GM15510 (cell line): Measurements from ENCODE around the gene ZNF579.

Experiments
- POLR2A ChIP-seq: IDR thresholded peaks from 3 replicates; pipeline ENCODE4 v1.6.1; 2011; ENCODE audit warnings: borderline replicate concordance; ENCODE audit not compliant: insufficient read length; ENCODE audit errors: extremely low read depth

Gene ZNF579, protein sequence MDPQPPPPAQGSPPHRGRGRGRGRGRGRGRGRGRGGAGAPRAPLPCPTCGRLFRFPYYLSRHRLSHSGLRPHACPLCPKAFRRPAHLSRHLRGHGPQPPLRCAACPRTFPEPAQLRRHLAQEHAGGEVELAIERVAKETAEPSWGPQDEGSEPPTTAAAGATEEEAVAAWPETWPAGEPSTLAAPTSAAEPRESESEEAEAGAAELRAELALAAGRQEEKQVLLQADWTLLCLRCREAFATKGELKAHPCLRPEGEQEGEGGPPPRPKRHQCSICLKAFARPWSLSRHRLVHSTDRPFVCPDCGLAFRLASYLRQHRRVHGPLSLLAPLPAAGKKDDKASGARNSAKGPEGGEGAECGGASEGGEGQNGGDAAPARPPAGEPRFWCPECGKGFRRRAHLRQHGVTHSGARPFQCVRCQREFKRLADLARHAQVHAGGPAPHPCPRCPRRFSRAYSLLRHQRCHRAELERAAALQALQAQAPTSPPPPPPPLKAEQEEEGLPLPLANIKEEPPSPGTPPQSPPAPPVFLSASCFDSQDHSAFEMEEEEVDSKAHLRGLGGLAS

DNA sequence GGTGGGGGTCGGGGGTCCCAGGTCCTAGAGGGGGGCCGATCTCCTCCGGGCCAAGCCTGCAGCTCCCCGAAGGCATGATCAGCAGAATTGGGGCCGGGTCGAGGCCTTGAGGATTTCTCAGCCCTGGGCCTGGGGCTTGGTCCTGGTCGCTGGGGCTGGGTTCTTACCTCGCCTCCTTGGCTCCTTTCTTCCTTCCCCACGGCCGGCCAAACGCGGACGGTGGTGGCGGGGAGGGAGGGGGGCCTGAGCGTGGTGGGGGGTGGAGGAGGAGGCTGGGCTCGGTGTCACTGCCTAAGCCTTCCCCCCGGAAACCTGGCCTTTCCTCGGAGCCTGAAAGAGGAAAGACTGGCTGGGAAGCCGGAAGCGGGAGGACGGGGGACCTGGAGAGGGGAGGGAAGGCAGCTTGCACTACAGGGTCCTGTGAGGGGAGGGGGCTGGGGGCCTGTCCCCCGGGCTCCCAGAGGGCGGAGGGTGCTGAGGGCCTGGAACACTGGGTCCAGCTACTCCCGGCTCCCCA, at the start of gene ZNF579:
Gene ZNF579 (minus strand): TSS at position 221 of the 517 bp plus-strand sequence. CDS start 1,209 bp downstream, outside the sequence.
- peak; percentile 48 for TF ChIP-seq POLR2A

DNA sequence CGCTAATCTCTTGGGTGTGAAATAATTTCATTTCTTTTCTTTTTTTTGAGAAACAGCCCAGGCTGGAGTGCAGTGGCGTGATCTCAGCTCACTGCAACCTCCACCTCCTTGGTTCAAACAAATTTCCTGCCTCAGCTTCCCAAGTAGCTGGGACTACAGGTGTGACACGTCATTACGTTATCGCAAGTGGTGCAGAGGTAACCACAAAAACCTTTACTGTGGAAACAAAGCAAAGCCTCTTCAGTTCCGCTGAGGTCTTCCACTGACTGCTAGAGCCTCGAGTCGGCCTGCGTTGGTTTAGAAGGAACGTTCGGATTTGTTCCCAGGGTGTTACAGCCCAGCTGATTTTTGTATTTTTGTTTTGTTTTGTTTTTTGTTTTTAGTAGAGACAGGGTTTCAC, 45.7 kb upstream of the ZNF579 start:
- TF ChIP-seq POLR2A = no peak

DNA sequence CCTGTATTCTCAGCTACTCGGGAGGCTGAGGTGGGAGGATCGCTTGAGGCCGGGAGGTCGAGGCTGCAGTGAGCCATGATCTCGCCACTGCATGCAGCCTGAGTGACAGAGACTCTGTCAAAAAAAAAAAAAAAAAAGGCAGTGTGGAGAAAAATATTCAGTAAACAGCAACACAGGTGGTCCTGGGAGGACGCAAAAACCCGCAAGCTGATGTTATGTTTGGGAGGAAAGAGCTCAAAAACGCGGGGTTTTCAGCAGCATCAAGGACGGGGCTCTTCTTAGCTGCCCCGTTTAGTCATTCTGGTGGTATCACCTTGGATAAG, 44.3 kb upstream of the ZNF579 start:
- TF ChIP-seq POLR2A = no peak

DNA sequence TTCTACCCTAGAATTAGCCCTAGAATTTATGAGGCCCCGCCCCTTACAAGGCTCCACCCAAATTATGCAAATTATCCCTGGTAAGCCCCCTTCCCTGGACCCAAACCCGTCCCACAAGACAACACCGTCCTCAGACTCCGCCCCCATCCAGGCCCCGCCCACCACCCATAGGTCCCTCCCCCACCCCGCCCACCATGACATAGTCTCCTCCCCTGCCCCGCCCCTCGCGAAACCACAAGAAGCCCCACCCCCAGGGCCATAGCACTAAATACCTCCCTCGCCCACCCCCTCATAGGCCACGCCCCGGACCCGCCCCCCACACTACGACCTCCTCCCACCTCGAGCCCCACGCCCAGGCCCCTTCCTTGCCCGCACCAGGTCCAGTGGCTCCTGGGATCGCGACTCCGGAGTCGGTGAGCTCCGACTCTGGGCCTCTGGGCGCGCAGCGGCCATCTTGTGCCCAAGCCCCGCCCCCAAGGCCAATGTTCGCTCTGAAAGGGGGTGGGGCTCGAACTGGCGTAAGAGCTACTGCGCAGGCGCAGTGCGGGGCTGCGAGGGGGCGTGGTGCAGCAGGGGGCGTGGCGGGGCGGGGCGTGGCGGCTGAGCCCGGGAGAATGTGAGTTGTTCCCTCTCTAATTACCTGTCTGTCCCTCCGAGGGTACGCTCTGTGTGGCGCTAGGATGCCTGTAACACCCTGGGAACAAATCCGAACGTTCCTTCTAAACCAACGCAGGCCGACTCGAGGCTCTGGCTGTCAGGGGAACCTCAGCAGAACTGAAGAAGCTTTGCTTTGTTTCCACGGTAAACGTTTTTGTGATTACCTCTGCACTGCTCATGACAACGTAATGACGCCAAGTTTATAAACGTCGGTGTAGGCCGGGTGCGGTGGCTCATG, 43.7 kb upstream of the ZNF579 start, which contains the start of gene ZNF784:
Gene ZNF784 (minus strand): TSS at position 458 of the 895 bp plus-strand sequence. CDS start 5 bp downstream, at position 453.
- peak; percentile 77 for TF ChIP-seq POLR2A

DNA sequence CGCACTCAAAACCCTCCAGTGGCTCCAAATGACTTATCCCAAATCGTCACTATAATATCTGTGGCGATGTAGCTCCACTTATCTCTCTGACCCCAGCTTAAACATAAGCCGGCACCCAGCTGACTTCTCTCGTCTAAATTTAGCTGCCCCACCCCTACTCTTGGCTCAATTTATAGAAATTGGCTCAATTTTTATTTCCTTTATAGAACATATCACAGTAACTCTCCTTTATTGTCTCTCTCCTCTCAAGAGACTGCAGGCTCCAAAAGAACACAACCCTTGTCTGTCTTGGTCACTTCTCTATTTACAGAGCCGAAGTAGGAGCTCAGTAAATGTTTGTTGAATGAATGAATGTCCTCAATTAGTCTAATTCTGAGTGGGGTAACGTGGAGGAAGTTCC, 42.9 kb upstream of the ZNF579 start:
- TF ChIP-seq POLR2A = no peak

DNA sequence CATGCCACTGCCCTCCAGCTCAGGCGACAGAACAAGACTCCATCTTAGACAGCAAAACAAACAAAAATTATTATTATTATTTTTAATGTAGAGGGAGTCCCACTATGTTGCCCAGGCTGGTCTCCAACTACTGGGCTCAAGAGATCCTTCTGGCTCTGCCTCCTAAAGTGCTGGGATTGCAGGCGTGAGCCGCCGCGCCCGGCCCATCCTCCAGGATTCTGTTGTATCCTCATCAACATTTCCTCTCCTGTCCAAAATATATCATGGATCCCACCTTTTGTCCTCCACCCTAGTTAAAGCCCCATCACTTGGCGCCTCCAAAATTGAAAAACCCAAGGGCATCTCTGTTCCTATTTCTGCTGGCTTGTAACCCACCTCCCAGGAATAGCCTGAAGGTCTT, 42.5 kb upstream of the ZNF579 start:
- no peak for TF ChIP-seq POLR2A

DNA sequence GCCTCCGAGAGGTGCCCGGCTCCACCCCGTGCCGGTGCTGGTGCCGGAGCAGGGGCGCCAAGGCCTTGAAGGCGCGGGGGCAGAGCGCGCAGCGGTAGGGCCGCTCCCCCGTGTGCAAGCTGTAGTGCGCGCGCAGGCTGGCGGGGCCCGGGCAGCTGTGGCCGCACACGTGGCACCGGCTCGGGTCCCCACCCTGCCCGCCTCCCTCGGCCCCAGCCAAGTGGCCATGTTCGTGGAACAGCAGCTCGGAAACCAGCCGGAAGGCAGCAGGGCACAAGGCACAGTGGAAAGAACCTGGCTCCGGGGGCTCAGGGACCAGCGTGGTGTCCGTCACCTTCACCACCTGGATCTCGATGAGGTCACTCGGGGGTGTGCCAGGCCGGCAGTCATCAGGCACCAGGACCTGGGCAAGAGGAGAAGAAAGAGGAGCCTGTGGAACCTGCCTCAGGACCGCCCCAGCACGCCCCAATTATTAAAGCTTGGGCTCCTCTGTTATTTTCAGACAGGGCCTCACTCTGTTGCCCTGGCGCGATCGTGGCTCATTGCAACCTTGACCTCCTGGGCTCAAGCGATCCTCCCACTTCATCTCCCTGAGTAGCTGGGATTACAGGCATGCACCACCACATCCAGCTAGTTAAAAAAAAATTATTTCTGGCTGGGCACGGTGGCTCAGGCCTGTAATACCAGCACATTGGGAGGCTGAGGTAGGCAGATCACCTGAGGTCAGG, 41.8 kb upstream of the ZNF579 start:
- no peak for TF ChIP-seq POLR2A

DNA sequence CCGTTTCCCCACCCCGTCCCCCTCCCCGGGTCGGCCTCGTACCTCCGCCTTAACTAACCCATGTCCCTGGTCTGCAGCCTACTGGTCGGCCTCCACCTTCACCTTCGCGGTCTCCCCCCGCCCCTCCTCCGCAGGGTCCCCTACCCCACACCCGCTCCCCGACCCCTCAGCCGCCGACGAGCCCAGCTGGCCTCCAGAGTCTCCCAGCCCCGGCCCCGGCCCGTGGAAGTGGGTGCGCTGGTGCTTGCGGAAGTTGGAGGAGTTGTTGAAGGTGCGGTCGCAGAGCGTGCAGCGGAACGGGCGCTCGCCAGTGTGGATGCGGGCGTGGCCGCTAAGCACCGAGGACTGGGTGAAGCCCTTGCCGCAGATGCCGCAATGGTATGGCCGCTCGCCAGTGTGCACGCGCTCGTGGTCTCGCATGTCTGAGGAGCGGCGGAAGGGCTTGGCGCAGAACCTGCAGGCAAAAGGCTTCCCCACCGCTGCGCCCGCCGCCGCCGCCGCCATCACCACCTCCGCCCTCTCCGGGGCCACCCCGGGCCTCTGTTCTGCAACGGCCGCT, 41.1 kb upstream of the ZNF579 start:
- no peak for TF ChIP-seq POLR2A

DNA sequence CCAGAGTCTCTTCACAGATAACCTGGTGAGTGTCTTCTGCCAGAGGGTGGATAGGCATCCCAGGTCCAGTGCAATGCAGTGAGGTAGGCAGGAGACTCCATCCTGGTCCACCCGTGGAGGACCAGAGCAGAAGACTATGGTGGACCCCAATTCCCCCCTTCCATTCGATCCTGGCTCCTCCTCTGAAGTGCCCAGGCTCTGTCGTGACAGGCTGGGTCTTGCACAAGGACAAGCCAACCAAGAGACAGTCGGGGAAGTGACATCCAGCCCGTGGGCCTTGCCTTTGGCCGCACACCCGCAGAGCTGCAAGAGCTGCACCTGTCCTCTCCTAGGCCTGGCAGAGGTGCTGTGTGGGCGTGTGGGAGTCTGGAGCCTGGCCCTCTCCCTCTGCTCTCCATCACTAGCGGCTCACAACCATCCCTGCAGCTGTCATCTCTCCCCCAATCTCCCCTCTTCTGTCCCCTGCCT, 40.6 kb upstream of the ZNF579 start:
- no peak for TF ChIP-seq POLR2A

DNA sequence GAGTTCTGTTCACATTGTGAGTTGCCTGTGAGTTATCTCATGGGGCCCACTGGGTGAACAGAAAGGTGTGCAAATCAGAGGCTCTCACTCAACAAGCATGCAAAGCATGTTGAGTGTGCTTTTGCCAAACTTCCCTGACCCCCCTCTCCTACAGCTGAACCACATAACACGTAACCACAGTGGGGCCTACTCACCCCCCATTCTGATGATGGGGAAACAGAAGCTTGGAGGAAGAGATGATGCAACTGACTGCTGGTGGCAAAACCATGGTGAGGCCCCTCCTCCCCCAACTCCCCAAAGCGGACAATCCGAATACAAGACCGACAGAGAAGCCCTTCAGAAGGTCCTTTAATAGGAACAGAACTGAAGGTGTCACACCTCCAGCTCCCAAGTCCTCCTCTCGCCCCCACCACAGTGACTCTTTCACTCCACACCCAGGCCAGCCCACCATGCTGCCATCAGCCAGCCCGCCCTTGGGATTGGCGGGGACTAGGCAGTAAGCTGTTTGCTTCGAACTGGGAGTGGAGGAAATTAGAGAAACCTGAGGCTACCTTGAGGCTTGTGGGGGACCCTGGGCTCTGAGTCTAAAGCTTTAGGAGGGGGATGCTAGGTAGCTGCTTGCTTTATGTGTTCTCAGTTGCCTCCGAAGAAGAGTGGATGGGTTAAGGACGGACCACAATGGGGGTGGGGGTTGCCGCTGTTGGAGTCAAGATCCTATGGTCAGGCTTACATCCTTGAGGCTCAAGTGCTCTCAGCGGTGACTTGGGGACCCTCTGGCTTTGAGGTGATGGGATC, 40.0 kb upstream of the ZNF579 start:
- TF ChIP-seq POLR2A = no peak

DNA sequence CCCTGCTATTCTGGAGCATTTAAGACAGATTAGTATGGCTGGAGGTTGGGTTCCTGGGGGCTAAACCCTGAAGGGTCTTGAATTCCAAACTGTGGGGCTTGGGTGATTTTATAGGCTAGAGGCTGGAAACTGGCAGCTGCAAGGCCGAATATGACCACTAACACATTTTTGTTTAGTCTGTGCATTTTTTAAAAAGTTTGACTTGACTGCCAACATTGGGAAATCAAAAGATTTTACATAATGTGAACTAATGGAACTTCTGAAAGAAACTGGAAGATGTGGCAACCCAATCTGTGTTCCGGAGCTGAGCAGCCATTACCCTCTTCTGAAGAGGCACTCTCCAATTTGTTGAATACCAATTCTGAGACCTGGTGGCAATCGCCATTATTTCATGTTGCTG, 38.6 kb upstream of the ZNF579 start:
- no peak for TF ChIP-seq POLR2A

DNA sequence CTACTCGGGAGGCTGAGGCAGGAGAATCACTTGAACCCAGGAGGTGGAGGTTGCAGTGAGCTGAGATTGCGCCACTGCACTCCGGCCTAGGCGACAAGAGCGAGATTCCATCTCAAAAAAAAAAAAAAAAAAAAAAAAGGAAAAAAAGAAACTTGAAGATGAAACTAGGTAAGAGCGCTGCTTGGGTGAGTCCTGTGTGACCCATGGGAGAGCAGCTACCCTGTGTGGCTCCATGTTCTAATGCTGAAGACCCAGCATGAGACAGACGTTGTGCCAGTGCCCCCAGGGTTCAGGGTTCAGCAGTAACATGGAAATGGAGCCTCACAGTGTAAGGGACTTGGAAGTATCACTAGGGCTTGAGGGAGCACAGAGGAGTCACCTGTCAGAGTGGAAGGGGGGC, 37.8 kb upstream of the ZNF579 start:
- no peak for TF ChIP-seq POLR2A

DNA sequence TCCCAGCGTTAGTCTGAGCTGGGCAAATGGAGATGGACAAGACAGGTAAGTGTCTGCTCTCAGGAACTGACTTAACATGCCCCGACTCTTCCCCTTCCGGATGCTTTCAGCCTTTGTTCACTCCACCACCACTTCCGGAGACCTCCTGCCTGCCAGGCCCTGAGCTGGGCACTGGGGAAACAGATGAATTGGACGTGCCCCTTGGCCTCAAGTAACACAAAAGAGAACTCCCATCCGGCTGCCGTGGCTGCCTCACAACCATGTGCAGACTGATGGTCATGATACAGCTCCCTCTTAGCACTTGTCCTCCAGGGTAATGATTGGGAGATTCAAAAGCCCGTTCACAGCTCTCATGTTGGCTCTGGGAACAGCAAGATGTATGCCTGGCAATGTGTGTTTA, 36.8 kb upstream of the ZNF579 start:
- no peak for TF ChIP-seq POLR2A

DNA sequence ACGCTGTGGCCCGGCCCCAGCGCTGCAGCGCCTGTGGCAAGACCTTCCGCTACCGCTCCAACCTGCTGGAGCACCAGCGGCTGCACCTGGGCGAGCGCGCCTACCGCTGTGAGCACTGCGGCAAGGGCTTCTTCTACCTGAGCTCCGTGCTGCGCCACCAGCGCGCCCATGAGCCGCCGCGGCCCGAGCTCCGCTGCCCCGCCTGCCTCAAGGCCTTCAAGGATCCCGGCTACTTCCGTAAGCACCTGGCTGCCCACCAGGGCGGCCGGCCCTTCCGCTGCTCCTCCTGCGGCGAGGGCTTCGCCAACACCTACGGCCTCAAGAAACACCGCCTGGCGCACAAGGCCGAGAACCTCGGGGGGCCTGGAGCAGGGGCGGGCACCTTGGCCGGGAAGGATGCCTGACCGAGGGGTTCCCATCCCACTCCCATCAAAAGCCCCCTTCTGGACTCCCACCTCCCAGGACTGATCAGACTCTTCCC, 35.8 kb upstream of the ZNF579 start:
- no peak for TF ChIP-seq POLR2A
